Sigmoid colon (tissue), 7 donors: ENCODE results near the gene ARL16. TPM values are rescaled to one million over a fixed set of nuclear protein-coding genes. Genes with fewer than 3 reads are reported as not detected.
A peak's percentile ranks its signal among the peaks of the same experiment; 100 is the strongest.

Experiments used
- DNase-seq: peaks from one replicate; pipeline ENCODE4 v3.0.0-alpha.2; 2019
- H3K27ac ChIP-seq, 4 donors: fragments of 200-600 bp; sonication (generic); one replicate each; pipeline ENCODE4 v1.5.1; 2016 to 2019; ENCODE audit warnings: mild to moderate bottlenecking in 1 of 4
- H3K27me3 ChIP-seq, 3 donors: fragments of 200-600 bp; sonication (generic); one replicate each; pipeline ENCODE4 v1.5.1; 2019; ENCODE audit warnings: mild to moderate bottlenecking in 1 of 3
- H3K36me3 ChIP-seq, 4 donors: fragments of 200-600 bp; sonication (generic); one replicate each; pipeline ENCODE4 v1.5.1; 2016 to 2019
- H3K4me1 ChIP-seq, 4 donors: fragments of 200-600 bp; sonication (generic); one replicate each; pipeline ENCODE4 v1.5.1; 2017 to 2019
- H3K4me3 ChIP-seq, 4 donors: fragments of 200-600 bp; sonication (generic); one replicate each; pipeline ENCODE4 v1.5.1; 2017 to 2019; ENCODE audit warnings: mild to moderate bottlenecking in 2 of 4, moderate library complexity in 1 of 4
- H3K9me3 ChIP-seq, 4 donors: fragments of 200-600 bp in 3 of 4; sonication (generic) in 3 of 4; one replicate each; pipeline versions ENCODE4 v1.5.1 to v1.6.1; 2013 to 2019
- CTCF ChIP-seq, 4 experiments: fragments of 450-650 bp in 3 of 4; fragments of 200-600 bp in 1 of 4; IDR thresholded peaks; one replicate each; pipeline ENCODE4 v1.5.1; 2016 to 2019; ENCODE audit warnings: antibody characterized with exemption in 4 of 4, mild to moderate bottlenecking in 3 of 4, moderate library complexity in 2 of 4
- EP300 ChIP-seq, 4 donors: sonication (generic); formaldehyde crosslinking; IDR thresholded peaks; one replicate each; pipeline ENCODE4 v1.6.1; 2017; ENCODE audit warnings: antibody characterized with exemption in 4 of 4
- POLR2A ChIP-seq, 2 donors: fragments of 450-650 bp; IDR thresholded peaks; one replicate each; pipeline ENCODE4 v1.6.1; 2016; ENCODE audit warnings: antibody characterized with exemption in 2 of 2, mild to moderate bottlenecking in 2 of 2, moderate library complexity in 2 of 2
- POLR2AphosphoS5 ChIP-seq, 4 donors: sonication (generic); formaldehyde crosslinking; IDR thresholded peaks; one replicate each; pipeline ENCODE4 v1.6.1; 2017; ENCODE audit warnings: antibody characterized with exemption in 4 of 4
- WGBS, 2 donors: extraction: QIAGEN DNeasy Blood & Tissue Kit; methylation state at CpG; one replicate each; pipeline ENCODE4 v1.1.7; 2013; 5-methylcytosine and 5-hydroxymethylcytosine counted together
- intact Hi-C: fragments of 100-400 bp; cut with DNase I; formaldehyde crosslinking; loops from one replicate; pipeline ENCODE4 v1.15.1; 2023
- polyA plus RNA-seq, 3 donors: library from polyadenylated mRNA; stranded (reverse); fragments of 200-250 nt; gene quantifications; one replicate each; pipeline ENCODE4 v1.2.3, GENCODE V29; 2013
- total RNA-seq, 4 donors: library from RNA; depleted of rRNA; stranded (reverse); fragments of >200 nt; gene quantifications; one replicate each; pipeline ENCODE4 v1.1.0, GENCODE V29; 2016
- donor health status: healthy with polysubstance abuse.
- donor health status: Bipolar disorder and iron deficiency.
- donor health status: healthy.

Gene ARL16
- total RNA-seq = 10 to 100 TPM; 27.7 to 51.7 (median 47.7) TPM
- polyA plus RNA-seq = 10 to 100 TPM; 24.5 to 42.3 (median 36.6) TPM

GRCh38 chr17:81683584-81684441, at the start of gene ARL16, which contains the start of gene HGS:
ARL16 (minus strand) TSS chr17:81683797; CDS start chr17:81683753, 44 bp downstream.
HGS (plus strand) TSS chr17:81684011; CDS start chr17:81684067, 56 bp downstream.
- TF ChIP-seq POLR2A (IDR thresholded peaks at IDR 0.05) (peak in 1 of 2 donors; percentile 54), POLR2AphosphoS5 (IDR thresholded peaks at IDR 0.05) (peak; percentile 58 to 89 (median 84)), EP300 (IDR thresholded peaks at IDR 0.05) (no peak), CTCF (IDR thresholded peaks at IDR 0.05) (no peak)
- intact Hi-C loops = loop anchor here (2.0 to 5.0 kb wide), 2 partner anchors 19 to 47 kb away; partner anchors contain the start of genes MRPL12, NPLOC4 and TSPAN10
- Histone ChIP-seq H3K27me3 (no peaks in the 10 kb centered on the region), H3K36me3 (peaks cover 12 to 42% (median 27%) of the 10 kb centered on the region in 4 donors), H3K4me3 (peak within 1 kb of the TSS; percentile 75 to 97 (median 86)), H3K27ac (peak within 1 kb of the TSS; percentile 81 to 93 (median 86)), H3K4me1 (peaks cover 0 to 32% (median 31%) of the 10 kb centered on the region in 4 donors), H3K9me3 (no peaks in the 10 kb centered on the region)
- WGBS, 2 donors = 1% methylated on average over 112 of the region's 112 CpGs
- DNase-seq = peak; percentile 99

GRCh38 chr17:81727324-81728031, 43.9 kb upstream of the ARL16 start:
- no peak for DNase-seq

GRCh38 chr17:81726004-81726403, 42.4 kb upstream of the ARL16 start:
- H3K27ac ChIP-seq = no peak overlapping the region
- no peaks in the 10 kb centered on the region for H3K36me3 ChIP-seq
- H3K4me3 ChIP-seq = no peak overlapping the region
- peaks cover 0 to 12% (median 2%) of the 10 kb centered on the region in 4 donors for H3K4me1 ChIP-seq
- peaks cover 0 to 55% (median 12%) of the 10 kb centered on the region in 3 donors for H3K27me3 ChIP-seq
- no peaks in the 10 kb centered on the region for H3K9me3 ChIP-seq
- DNase-seq = no peak
- intact Hi-C loops = no loop called here
- TF ChIP-seq POLR2A (IDR thresholded peaks at IDR 0.05) = no peak
- TF ChIP-seq POLR2AphosphoS5 (IDR thresholded peaks at IDR 0.05) = no peak
- no peak for TF ChIP-seq EP300 (IDR thresholded peaks at IDR 0.05)
- TF ChIP-seq CTCF (IDR thresholded peaks at IDR 0.05) = no peak
- 33 to 67% methylated on average over 9 of the region's 9 CpGs for WGBS, 2 donors

More at GRCh38 chr17:81727324-81728031, 43.9 kb upstream of the ARL16 start:
- Histone ChIP-seq H3K4me3 (no peak overlapping the region), H3K9me3 (no peaks in the 10 kb centered on the region), H3K36me3 (no peaks in the 10 kb centered on the region), H3K27me3 (peaks cover 0 to 68% (median 15%) of the 10 kb centered on the region in 3 donors), H3K4me1 (peaks cover 0 to 15% (median 7%) of the 10 kb centered on the region in 4 donors), H3K27ac (no peak overlapping the region)
- intact Hi-C loops = no loop called here
- no peak for TF ChIP-seq CTCF (IDR thresholded peaks at IDR 0.05)
- WGBS, 2 donors = 20 to 70% methylated on average over 23 of the region's 23 CpGs

GRCh38 chr17:81725439-81725838, 41.8 kb upstream of the ARL16 start:
- H3K4me3 ChIP-seq = no peak overlapping the region
- peaks cover 0 to 50% (median 12%) of the 10 kb centered on the region in 3 donors for H3K27me3 ChIP-seq
- no peaks in the 10 kb centered on the region for H3K9me3 ChIP-seq
- DNase-seq = no peak
- TF ChIP-seq EP300 (IDR thresholded peaks at IDR 0.05) (no peak), POLR2A (IDR thresholded peaks at IDR 0.05) (no peak), CTCF (IDR thresholded peaks at IDR 0.05) (no peak), POLR2AphosphoS5 (IDR thresholded peaks at IDR 0.05) (no peak)
- H3K36me3 ChIP-seq = no peaks in the 10 kb centered on the region
- intact Hi-C loops = no loop called here
- H3K27ac ChIP-seq = no peak overlapping the region
- 66 to 84% methylated on average over 9 of the region's 9 CpGs for WGBS, 2 donors
- H3K4me1 ChIP-seq = peaks cover 0 to 7% (median 0%) of the 10 kb centered on the region in 4 donors
